ENCODE results near the gene PCDH9.

Gene PCDH9

DNA sequence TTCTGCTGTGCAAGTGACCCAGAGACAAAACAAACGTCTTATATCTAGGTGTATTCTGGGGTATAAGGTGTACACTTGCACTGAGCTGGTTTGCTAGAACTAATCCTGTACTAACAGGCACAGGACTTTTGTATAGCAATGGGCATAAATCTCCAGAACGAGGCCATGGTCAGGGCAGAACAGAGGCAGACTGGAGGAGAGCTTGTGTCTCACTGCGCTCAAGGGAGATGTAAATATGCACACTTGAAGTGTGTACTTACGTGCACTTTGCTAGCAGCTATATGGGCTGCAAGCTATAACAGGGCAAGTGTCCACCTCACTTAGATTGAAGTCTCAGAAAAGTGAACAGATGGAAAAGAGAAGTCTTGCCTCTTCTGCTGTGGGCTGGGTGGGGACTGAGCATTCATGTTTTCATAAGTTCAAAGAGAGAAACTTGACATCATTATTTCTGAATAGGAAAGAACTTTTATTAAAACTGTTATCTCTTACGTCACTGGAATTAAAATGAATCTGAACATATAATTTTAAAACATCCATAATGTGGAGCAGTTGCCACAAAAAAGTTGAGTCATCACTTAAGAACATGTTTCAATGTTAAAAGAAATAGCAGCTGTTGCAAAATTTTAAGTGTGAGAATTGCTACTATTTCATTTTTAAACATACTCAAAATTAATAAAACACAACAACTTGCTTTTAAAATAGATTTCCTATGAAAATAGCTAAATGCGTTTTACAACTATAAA, 888.3 kb downstream of the PCDH9 start:
- Histone ChIP-seq H3K27me3 (ENCODE audit: insufficient read depth, low read length) (no peaks in the 10 kb centered on the region), H4K20me1 (ENCODE audit: insufficient read depth, low read length) (no peaks in the 10 kb centered on the region), H3K4me3 (ENCODE audit: low read depth, low read length, poor library complexity, severe bottlenecking) (no peak overlapping the region), H3K9me2 (ENCODE audit: low read depth, low read length) (no peaks in the 10 kb centered on the region), H3K9ac (ENCODE audit: low read length) (no peak overlapping the region), H3K9me3 (ENCODE audit: low read length) (no peaks in the 10 kb centered on the region), H3K27ac (ENCODE audit: low read depth, low read length, poor library complexity, severe bottlenecking) (no peak overlapping the region), H2AFZ (ENCODE audit: low read length) (peak overlapping the region; percentile 39; the same call in 1 of the 2 replicates), H3K4me1 (ENCODE audit: insufficient read depth, low read length, severe bottlenecking) (peaks cover 33% of the 10 kb centered on the region), H3K79me2 (ENCODE audit: insufficient read depth, low read length) (no peaks in the 10 kb centered on the region), H3K4me2 (ENCODE audit: low read length) (no peak overlapping the region), H3K36me3 (ENCODE audit: insufficient read depth, low read length) (no peaks in the 10 kb centered on the region), H3F3A (ENCODE audit: insufficient read depth, low read length) (no peaks in the 10 kb centered on the region)
- no peak for TF ChIP-seq EZH2 (IDR thresholded peaks at IDR 0.05; ENCODE audit: borderline replicate concordance, low read length)
- TF ChIP-seq, protein P1, sequence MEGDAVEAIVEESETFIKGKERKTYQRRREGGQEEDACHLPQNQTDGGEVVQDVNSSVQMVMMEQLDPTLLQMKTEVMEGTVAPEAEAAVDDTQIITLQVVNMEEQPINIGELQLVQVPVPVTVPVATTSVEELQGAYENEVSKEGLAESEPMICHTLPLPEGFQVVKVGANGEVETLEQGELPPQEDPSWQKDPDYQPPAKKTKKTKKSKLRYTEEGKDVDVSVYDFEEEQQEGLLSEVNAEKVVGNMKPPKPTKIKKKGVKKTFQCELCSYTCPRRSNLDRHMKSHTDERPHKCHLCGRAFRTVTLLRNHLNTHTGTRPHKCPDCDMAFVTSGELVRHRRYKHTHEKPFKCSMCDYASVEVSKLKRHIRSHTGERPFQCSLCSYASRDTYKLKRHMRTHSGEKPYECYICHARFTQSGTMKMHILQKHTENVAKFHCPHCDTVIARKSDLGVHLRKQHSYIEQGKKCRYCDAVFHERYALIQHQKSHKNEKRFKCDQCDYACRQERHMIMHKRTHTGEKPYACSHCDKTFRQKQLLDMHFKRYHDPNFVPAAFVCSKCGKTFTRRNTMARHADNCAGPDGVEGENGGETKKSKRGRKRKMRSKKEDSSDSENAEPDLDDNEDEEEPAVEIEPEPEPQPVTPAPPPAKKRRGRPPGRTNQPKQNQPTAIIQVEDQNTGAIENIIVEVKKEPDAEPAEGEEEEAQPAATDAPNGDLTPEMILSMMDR (IDR thresholded peaks at IDR 0.05; ENCODE audit: low read length), result no peak

- TF ChIP-seq EZH2 (IDR thresholded peaks at IDR 0.05; ENCODE audit: borderline replicate concordance, low read length), result no peak
- TF ChIP-seq, protein P1 (IDR thresholded peaks at IDR 0.05; ENCODE audit: low read length), result no peak
These were observed 890.9 kb downstream of the PCDH9 start for GRCh38 chr13:66339214-66339613.

GRCh38 chr13:66338542-66338941, 891.6 kb downstream of the PCDH9 start:
- Histone ChIP-seq H3K4me1 (ENCODE audit: insufficient read depth, low read length, severe bottlenecking) (peaks cover 33% of the 10 kb centered on the region), H3K4me2 (ENCODE audit: low read length) (peak overlapping the region; percentile 49), H3K4me3 (ENCODE audit: low read depth, low read length, poor library complexity, severe bottlenecking) (no peak overlapping the region), H3K27me3 (ENCODE audit: insufficient read depth, low read length) (no peaks in the 10 kb centered on the region), H3K9me2 (ENCODE audit: low read depth, low read length) (no peaks in the 10 kb centered on the region), H3F3A (ENCODE audit: insufficient read depth, low read length) (no peaks in the 10 kb centered on the region), H3K79me2 (ENCODE audit: insufficient read depth, low read length) (no peaks in the 10 kb centered on the region), H3K36me3 (ENCODE audit: insufficient read depth, low read length) (no peaks in the 10 kb centered on the region), H4K20me1 (ENCODE audit: insufficient read depth, low read length) (no peaks in the 10 kb centered on the region), H3K9me3 (ENCODE audit: low read length) (no peaks in the 10 kb centered on the region), H3K27ac (ENCODE audit: low read depth, low read length, poor library complexity, severe bottlenecking) (no peak overlapping the region), H3K9ac (ENCODE audit: low read length) (no peak overlapping the region), H2AFZ (ENCODE audit: low read length) (peak overlapping the region; percentile 94; the same call in 1 of the 2 replicates)
- TF ChIP-seq EZH2 (IDR thresholded peaks at IDR 0.05; ENCODE audit: borderline replicate concordance, low read length), result no peak
- TF ChIP-seq, protein P1 (IDR thresholded peaks at IDR 0.05; ENCODE audit: low read length), result no peak

More at GRCh38 chr13:66339214-66339613, 890.9 kb downstream of the PCDH9 start:
- H3K27ac ChIP-seq (ENCODE audit: low read depth, low read length, poor library complexity, severe bottlenecking), result no peak overlapping the region
- H4K20me1 ChIP-seq (ENCODE audit: insufficient read depth, low read length), result no peaks in the 10 kb centered on the region
- H3K9ac ChIP-seq (ENCODE audit: low read length), result no peak overlapping the region
- peak overlapping the region; percentile 49; the same call in 1 of the 2 replicates for H3K4me2 ChIP-seq (ENCODE audit: low read length)
- H3K36me3 ChIP-seq (ENCODE audit: insufficient read depth, low read length), result no peaks in the 10 kb centered on the region
- peak overlapping the region; percentile 94 for H2AFZ ChIP-seq (ENCODE audit: low read length)
- H3K27me3 ChIP-seq (ENCODE audit: insufficient read depth, low read length), result no peaks in the 10 kb centered on the region
- H3F3A ChIP-seq (ENCODE audit: insufficient read depth, low read length), result no peaks in the 10 kb centered on the region
- no peak overlapping the region for H3K4me3 ChIP-seq (ENCODE audit: low read depth, low read length, poor library complexity, severe bottlenecking)
- H3K79me2 ChIP-seq (ENCODE audit: insufficient read depth, low read length), result no peaks in the 10 kb centered on the region
- no peaks in the 10 kb centered on the region for H3K9me3 ChIP-seq (ENCODE audit: low read length)
- no peaks in the 10 kb centered on the region for H3K9me2 ChIP-seq (ENCODE audit: low read depth, low read length)
- H3K4me1 ChIP-seq (ENCODE audit: insufficient read depth, low read length, severe bottlenecking), result peaks cover 33% of the 10 kb centered on the region

Measured in OCI-LY1 (cell line).